Bronchial epithelial cell (primary cell): ENCODE measurements around the gene RALA. TPM values are rescaled to one million over a fixed set of nuclear protein-coding genes. Genes with fewer than 3 reads are reported as not detected.
"Not testable (repeated sequence)": the region's sequence is repeated elsewhere in the genome, so short reads cannot be mapped to it uniquely, and the experiment has no call there.

Experiments used
- DNase-seq: peaks from one replicate; pipeline ENCODE4 v3.0.0-alpha.2; 2010; ENCODE audit warnings: low read depth
- FAIRE-seq: peaks from 2 replicates; lab custom pipeline; 2011; peaks lifted over from hg19 to GRCh38; lab: Jason Lieb, UNC
- H3K27me3 ChIP-seq: 2 replicates; pipeline ENCODE4 v1.5.1; 2011; ENCODE audit warnings: low read length; ENCODE audit not compliant: control insufficient read depth, insufficient read depth
- H3K36me3 ChIP-seq: 2 replicates; pipeline ENCODE4 v1.5.1; 2011; ENCODE audit warnings: low read length; ENCODE audit not compliant: control insufficient read depth, insufficient read depth
- H3K4me3 ChIP-seq: 2 replicates; pipeline ENCODE4 v1.5.1; 2011; ENCODE audit warnings: mild to moderate bottlenecking, low read depth, low read length, control low read depth
- CTCF ChIP-seq: IDR thresholded peaks from 2 replicates; pipeline ENCODE4 v1.5.1; 2011; ENCODE audit warnings: mild to moderate bottlenecking, moderate library complexity, low read length, control low read depth, inconsistent platforms; ENCODE audit not compliant: insufficient read depth, severe bottlenecking
- total RNA-seq: library from RNA; depleted of rRNA; stranded (reverse); fragments of >200 nt; gene quantifications from 2 replicates; pipeline ENCODE4 v1.2.1, GENCODE V29; 2014

Gene RALA
- total RNA-seq, 1 donor from 2014 or later: 15.3 TPM

GRCh38 chr7:39746103-39746819, 122.9 kb downstream of the RALA start:
- TF ChIP-seq CTCF: peak; percentile 78
- DNase-seq: peak; percentile 66
- no peak overlapping the region for H3K4me3 ChIP-seq
- H3K27me3 ChIP-seq: no peaks in the 10 kb centered on the region
- no peak for FAIRE-seq
- no peaks in the 10 kb centered on the region for H3K36me3 ChIP-seq

GRCh38 chr7:39749177-39749576, 125.8 kb downstream of the RALA start:
- FAIRE-seq (no peak), DNase-seq (peak; percentile 41)
- no peak overlapping the region for H3K4me3 ChIP-seq
- no peaks in the 10 kb centered on the region for H3K36me3 ChIP-seq
- no peaks in the 10 kb centered on the region for H3K27me3 ChIP-seq
- no peak for TF ChIP-seq CTCF

GRCh38 chr7:39749717-39750116, 126.3 kb downstream of the RALA start:
- DNase-seq: no peak
- H3K27me3 ChIP-seq: no peaks in the 10 kb centered on the region
- FAIRE-seq: no peak
- TF ChIP-seq CTCF: no peak
- no peak overlapping the region for H3K4me3 ChIP-seq
- H3K36me3 ChIP-seq: no peaks in the 10 kb centered on the region

GRCh38 chr7:39750253-39751077, 127.1 kb downstream of the RALA start:
- Histone ChIP-seq H3K36me3 (no peaks in the 10 kb centered on the region), H3K27me3 (no peaks in the 10 kb centered on the region), H3K4me3 (no peak overlapping the region)
- FAIRE-seq: no peak
- DNase-seq: no peak
- TF ChIP-seq CTCF: no peak

GRCh38 chr7:39753237-39753636, 129.9 kb downstream of the RALA start:
- DNase-seq, H3K36me3 ChIP-seq, FAIRE-seq: not testable (repeated sequence)

GRCh38 chr7:39753823-39754325, 130.5 kb downstream of the RALA start:
- Histone ChIP-seq H3K4me3 (no peak overlapping the region), H3K27me3 (no peaks in the 10 kb centered on the region), H3K36me3 (no peaks in the 10 kb centered on the region)
- no peak for TF ChIP-seq CTCF
- DNase-seq (no peak), FAIRE-seq (no peak)

More at GRCh38 chr7:39753237-39753636, 129.9 kb downstream of the RALA start:
- H3K27me3 ChIP-seq, H3K4me3 ChIP-seq: not testable (repeated sequence)
